Activated CD8-positive, alpha-beta memory T cell treated with anti-CD3 and anti-CD28 coated beads for 4 hours (primary cell): ENCODE measurements around the gene CLIC5.

Source experiments
- DNase-seq, 2 donors: peaks; one replicate each; pipeline ENCODE4 v3.0.0-alpha.2; 2020; ENCODE audit warnings: low read depth in 2 of 2

Gene CLIC5

GRCh38 chr6:46035242-46035641 lies 19.6 kb upstream of the CLIC5 start:
- no peak for DNase-seq

- no peak for DNase-seq
Measured at GRCh38 chr6:46032110-46032998, 16.7 kb upstream of the CLIC5 start.

GRCh38 chr6:46029602-46030001 lies 13.9 kb upstream of the CLIC5 start:
- no peak for DNase-seq

GRCh38 chr6:46026307-46026706 lies 10.6 kb upstream of the CLIC5 start:
- no peak for DNase-seq

GRCh38 chr6:46025573-46025972 lies 9.9 kb upstream of the CLIC5 start:
- no peak for DNase-seq

- no peak for DNase-seq
Measured at GRCh38 chr6:46024124-46024769, 8.6 kb upstream of the CLIC5 start.

- no peak for DNase-seq
Measured at GRCh38 chr6:46023216-46023915, 7.7 kb upstream of the CLIC5 start.

GRCh38 chr6:46022106-46022948 lies 6.7 kb upstream of the CLIC5 start:
- DNase-seq: no peak

- no peak for DNase-seq
Measured at GRCh38 chr6:46017726-46018125, 2.1 kb upstream of the CLIC5 start.

GRCh38 chr6:46016063-46016608 lies 476 bp upstream of the CLIC5 start:
- DNase-seq: no peak

GRCh38 chr6:46014511-46015118 lies 1.0 kb downstream of the CLIC5 start:
- no peak for DNase-seq

GRCh38 chr6:46014046-46014445 lies 1.6 kb downstream of the CLIC5 start:
- DNase-seq: no peak

GRCh38 chr6:46013639-46014038 lies 2.0 kb downstream of the CLIC5 start:
- no peak for DNase-seq

- DNase-seq: no peak
Measured at GRCh38 chr6:46012834-46013233, 2.8 kb downstream of the CLIC5 start.

- DNase-seq: peak; percentile 16 to 49
Measured at GRCh38 chr6:46011188-46012085, 4.2 kb downstream of the CLIC5 start.

GRCh38 chr6:46010771-46011170 lies 4.9 kb downstream of the CLIC5 start:
- no peak for DNase-seq

GRCh38 chr6:46010270-46010669 lies 5.4 kb downstream of the CLIC5 start:
- no peak for DNase-seq

- DNase-seq: no peak
Measured at GRCh38 chr6:46002264-46002663, 13.4 kb downstream of the CLIC5 start.

GRCh38 chr6:46000905-46001304 lies 14.8 kb downstream of the CLIC5 start:
- no peak for DNase-seq

GRCh38 chr6:45998524-45998923 lies 17.1 kb downstream of the CLIC5 start:
- no peak for DNase-seq
